ENCODE results near the gene MPL.
"Not testable (repeated sequence)": the region's sequence is repeated elsewhere in the genome, so short reads cannot be mapped to it uniquely, and the experiment has no call there.

The MPL gene

GRCh38 chr1:43354936-43355335 is 17.3 kb downstream of the MPL start:
- no peak for DNase-seq (ENCODE audit: low read depth)

- DNase-seq (ENCODE audit: low read depth) = no peak
These were observed 19.6 kb downstream of the MPL start for GRCh38 chr1:43357251-43357650.

- DNase-seq (ENCODE audit: low read depth) = no peak
These were observed 20.6 kb downstream of the MPL start for GRCh38 chr1:43358121-43358745.

GRCh38 chr1:43358746-43359693 is 21.4 kb downstream of the MPL start, which contains the start of gene CDC20:
TSS of gene CDC20 (plus strand) at chr1:43358981. CDS start at chr1:43359216, 235 bp downstream.
- DNase-seq (ENCODE audit: low read depth) = peak; percentile 97

GRCh38 chr1:43359696-43360095 is 22.1 kb downstream of the MPL start:
- DNase-seq (ENCODE audit: low read depth) = no peak

GRCh38 chr1:43360616-43361015 is 23.0 kb downstream of the MPL start:
- no peak for DNase-seq (ENCODE audit: low read depth)

- no peak for DNase-seq (ENCODE audit: low read depth)
These were observed 25.8 kb downstream of the MPL start for GRCh38 chr1:43363283-43363934.

- DNase-seq (ENCODE audit: low read depth) = no peak
These were observed 26.4 kb downstream of the MPL start for GRCh38 chr1:43363935-43364525.

GRCh38 chr1:43365678-43366077 is 28.1 kb downstream of the MPL start:
- no peak for DNase-seq (ENCODE audit: low read depth)

- DNase-seq (ENCODE audit: low read depth) = no peak
These were observed 28.6 kb downstream of the MPL start for GRCh38 chr1:43366179-43366578.

GRCh38 chr1:43366601-43367025 is 29.0 kb downstream of the MPL start:
- DNase-seq (ENCODE audit: low read depth) = no peak

- no peak for DNase-seq (ENCODE audit: low read depth)
These were observed 29.6 kb downstream of the MPL start for GRCh38 chr1:43367026-43367903.

GRCh38 chr1:43367904-43368645 is 30.5 kb downstream of the MPL start, which contains the start of gene ELOVL1:
TSS of gene ELOVL1 (minus strand) at chr1:43368011. CDS start at chr1:43365609, 2,402 bp downstream.
- DNase-seq (ENCODE audit: low read depth) = peak; percentile 82

- no peak for DNase-seq (ENCODE audit: low read depth)
These were observed 31.0 kb downstream of the MPL start for GRCh38 chr1:43368646-43369020.

GRCh38 chr1:43369779-43370178 is 32.2 kb downstream of the MPL start:
- not testable (repeated sequence) for DNase-seq (ENCODE audit: low read depth)

- no peak for DNase-seq (ENCODE audit: low read depth)
These were observed 32.9 kb downstream of the MPL start for GRCh38 chr1:43370564-43370963.

GRCh38 chr1:43372172-43372571 is 34.6 kb downstream of the MPL start:
- no peak for DNase-seq (ENCODE audit: low read depth)

- no peak for DNase-seq (ENCODE audit: low read depth)
These were observed 35.7 kb downstream of the MPL start for GRCh38 chr1:43373066-43373940.

- no peak for DNase-seq (ENCODE audit: low read depth)
These were observed 39.2 kb downstream of the MPL start for GRCh38 chr1:43376723-43377235.
